Left lung (tissue), 10 donors: ENCODE measurements around the gene CUL2. TPM values are rescaled to one million over a fixed set of nuclear protein-coding genes. Genes with fewer than 3 reads are reported as not detected.
"Not testable (repeated sequence)": the region's sequence is repeated elsewhere in the genome, so short reads cannot be mapped to it uniquely, and the experiment has no call there.

ENCODE experiments used
- ATAC-seq: fragments of 200-7000 bp; cut with Tn5 transposase; one replicate; pipeline ENCODE4 v1.9.1; 2020; ENCODE audit warnings: moderate library complexity
- DNase-seq, 4 donors: peaks; one replicate each; pipeline ENCODE4 v3.0.0-alpha.2; 2013 to 2020
- H3K27ac ChIP-seq, 2 donors: fragments of 200-600 bp; sonication (generic) in 1 of 2; one replicate each; pipeline versions ENCODE4 v1.5.0 to v1.8.0; 2020 to 2021
- H3K27me3 ChIP-seq, 2 donors: fragments of 200-600 bp; sonication (generic) in 1 of 2; one replicate each; pipeline versions ENCODE4 v1.5.0 to v1.8.0; 2020 to 2021
- H3K36me3 ChIP-seq, 2 donors: fragments of 200-600 bp; sonication (generic) in 1 of 2; one replicate each; pipeline versions ENCODE4 v1.5.0 to v1.8.0; 2020 to 2021
- H3K4me1 ChIP-seq, 2 donors: fragments of 200-600 bp; one replicate each; pipeline ENCODE4 v1.8.0; 2021
- H3K4me3 ChIP-seq, 2 donors: fragments of 200-600 bp; sonication (generic) in 1 of 2; one replicate each; pipeline versions ENCODE4 v1.5.0 to v1.8.0; 2020 to 2021; ENCODE audit warnings: mild to moderate bottlenecking in 1 of 2
- H3K9me3 ChIP-seq, 2 donors: fragments of 200-600 bp; sonication (generic) in 1 of 2; one replicate each; pipeline versions ENCODE4 v1.5.0 to v1.8.0; 2020 to 2021
- CTCF ChIP-seq, 2 donors: fragments of 200-600 bp; sonication (generic) in 1 of 2; IDR thresholded peaks; one replicate each; pipeline versions ENCODE4 v1.5.0 to v1.8.0; 2021; ENCODE audit warnings: antibody characterized with exemption in 2 of 2
- intact Hi-C, 2 donors: fragments of 100-400 bp; cut with DNase I; formaldehyde crosslinking; loops; one replicate each; pipeline versions ENCODE4 v1.11.2 to v1.14.2; 2022
- polyA plus RNA-seq, 6 donors: library from polyadenylated mRNA; unstranded; fragments of 120-200 nt; gene quantifications; one replicate each; pipeline ENCODE4 v1.2.1, GENCODE V29; 2013; ENCODE audit not compliant: insufficient read length in 6 of 6
- total RNA-seq, 2 donors: library from RNA; stranded (reverse); fragmentation: NEBNext Ultra II Directional; extraction: Animal tissue kit (Norgen Biotek cat#: 25700); gene quantifications; one replicate each; pipeline ENCODE4 v1.2.1, GENCODE V29; 2021
- donor health status: DM: no; HTN: yes; CAD: no.
- donor health status: DM: no; HTN: no; CAD: no.

The CUL2 gene
- total and polyA plus RNA-seq, 8 donors, result 28.7 to 42.5 (median 37.4) TPM

GRCh38 chr10:35058134-35058533 is 32.0 kb downstream of the CUL2 start:
- Histone ChIP-seq H3K27ac (no peak overlapping the region), H3K36me3 (peaks cover 0 to 69% of the 10 kb centered on the region in 2 donors), H3K4me3 (no peak overlapping the region), H3K4me1 (peaks cover 0 to 28% of the 10 kb centered on the region in 2 donors), H3K27me3 (no peaks in the 10 kb centered on the region), H3K9me3 (no peaks in the 10 kb centered on the region)
- intact Hi-C loops, result no loop called here
- DNase-seq, result no peak
- no peak for TF ChIP-seq CTCF (IDR thresholded peaks at IDR 0.05)
- ATAC-seq, result no peak

GRCh38 chr10:35056686-35057085 is 33.5 kb downstream of the CUL2 start:
- Histone ChIP-seq H3K4me1 (peaks cover 0 to 28% of the 10 kb centered on the region in 2 donors), H3K27ac (peak overlapping the region in 1 of 2 donors; percentile 25), H3K4me3 (no peak overlapping the region), H3K9me3 (no peaks in the 10 kb centered on the region), H3K27me3 (no peaks in the 10 kb centered on the region), H3K36me3 (peaks cover 0 to 66% of the 10 kb centered on the region in 2 donors)
- no peak for TF ChIP-seq CTCF (IDR thresholded peaks at IDR 0.05)
- intact Hi-C loops, result no loop called here
- ATAC-seq (no peak), DNase-seq (no peak)

GRCh38 chr10:35056133-35056532 is 34.0 kb downstream of the CUL2 start:
- intact Hi-C loops, result no loop called here
- Histone ChIP-seq H3K27me3 (no peaks in the 10 kb centered on the region), H3K4me1 (peaks cover 0 to 28% of the 10 kb centered on the region in 2 donors), H3K9me3 (no peaks in the 10 kb centered on the region), H3K4me3 (no peak overlapping the region), H3K27ac (peak overlapping the region in 1 of 2 donors; percentile 25), H3K36me3 (peaks cover 0 to 71% of the 10 kb centered on the region in 2 donors)
- ATAC-seq, result no peak
- TF ChIP-seq CTCF (IDR thresholded peaks at IDR 0.05), result no peak
- DNase-seq, result no peak

GRCh38 chr10:35050568-35050967 is 39.6 kb downstream of the CUL2 start:
- no peaks in the 10 kb centered on the region for H3K27me3 ChIP-seq
- H3K36me3 ChIP-seq, result peaks cover 0 to 81% of the 10 kb centered on the region in 2 donors
- no peak overlapping the region for H3K4me3 ChIP-seq
- no peak for DNase-seq
- intact Hi-C loops, result no loop called here
- H3K9me3 ChIP-seq, result no peaks in the 10 kb centered on the region
- ATAC-seq, result no peak
- H3K27ac ChIP-seq, result no peak overlapping the region
- no peak for TF ChIP-seq CTCF (IDR thresholded peaks at IDR 0.05)
- H3K4me1 ChIP-seq, result peaks cover 0 to 12% of the 10 kb centered on the region in 2 donors

- Histone ChIP-seq H3K36me3 (peaks cover 0 to 80% of the 10 kb centered on the region in 2 donors), H3K4me1 (peaks cover 0 to 12% of the 10 kb centered on the region in 2 donors), H3K27ac (no peak overlapping the region), H3K27me3 (no peaks in the 10 kb centered on the region), H3K4me3 (no peak overlapping the region), H3K9me3 (no peaks in the 10 kb centered on the region)
- intact Hi-C loops, result no loop called here
- no peak for ATAC-seq
- TF ChIP-seq CTCF (IDR thresholded peaks at IDR 0.05), result no peak
- no peak for DNase-seq
Measured at GRCh38 chr10:35046074-35046473, 44.1 kb downstream of the CUL2 start.

- intact Hi-C loops, H3K4me3 ChIP-seq, DNase-seq: not testable (repeated sequence)
Measured at GRCh38 chr10:35045275-35045674, 44.9 kb downstream of the CUL2 start.

More at GRCh38 chr10:35045275-35045674, 44.9 kb downstream of the CUL2 start:
- not testable (repeated sequence) for H3K27me3 ChIP-seq, ATAC-seq, H3K27ac ChIP-seq, H3K9me3 ChIP-seq
- peaks cover 0 to 80% of the 10 kb centered on the region in 2 donors for H3K36me3 ChIP-seq
- H3K4me1 ChIP-seq, result peaks cover 0 to 12% of the 10 kb centered on the region in 2 donors
